ENCODE results near the gene LGALS3BP.

- TF ChIP-seq CTCF (conservative IDR thresholded peaks at IDR 0.05) (no peak), EZH2 (IDR thresholded peaks at IDR 0.05; ENCODE audit: low read depth) (no peak)
Measured at GRCh38 chr17:79017546-79018369, 38.0 kb upstream of the LGALS3BP start.

Data from PC-9 (cell line).